HG02938 (cell line): ENCODE measurements around the gene LSR.

ENCODE experiments used
- ATAC-seq: cut with Tn5 transposase; IDR thresholded peaks from one replicate; pipeline ENCODE4 v1.9.1; 2021; ENCODE audit warnings: mild to moderate bottlenecking, moderate library complexity; ENCODE audit not compliant: unreplicated experiment

LSR gene

GRCh38 chr19:35265900-35266519, 17.2 kb downstream of the LSR start:
- no peak for ATAC-seq

- no peak for ATAC-seq
Measured at GRCh38 chr19:35266520-35267352, 17.9 kb downstream of the LSR start.

DNA sequence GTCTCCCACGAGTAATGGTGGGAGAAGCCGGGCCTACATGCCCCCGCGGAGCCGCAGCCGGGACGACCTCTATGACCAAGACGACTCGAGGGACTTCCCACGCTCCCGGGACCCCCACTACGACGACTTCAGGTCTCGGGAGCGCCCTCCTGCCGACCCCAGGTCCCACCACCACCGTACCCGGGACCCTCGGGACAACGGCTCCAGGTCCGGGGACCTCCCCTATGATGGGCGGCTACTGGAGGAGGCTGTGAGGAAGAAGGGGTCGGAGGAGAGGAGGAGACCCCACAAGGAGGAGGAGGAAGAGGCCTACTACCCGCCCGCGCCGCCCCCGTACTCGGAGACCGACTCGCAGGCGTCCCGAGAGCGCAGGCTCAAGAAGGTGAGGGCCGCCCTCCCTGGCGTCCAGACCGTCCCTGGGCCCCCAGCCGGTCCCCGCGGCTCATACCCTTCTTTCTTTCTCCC, 18.6 kb downstream of the LSR start:
- no peak for ATAC-seq

DNA sequence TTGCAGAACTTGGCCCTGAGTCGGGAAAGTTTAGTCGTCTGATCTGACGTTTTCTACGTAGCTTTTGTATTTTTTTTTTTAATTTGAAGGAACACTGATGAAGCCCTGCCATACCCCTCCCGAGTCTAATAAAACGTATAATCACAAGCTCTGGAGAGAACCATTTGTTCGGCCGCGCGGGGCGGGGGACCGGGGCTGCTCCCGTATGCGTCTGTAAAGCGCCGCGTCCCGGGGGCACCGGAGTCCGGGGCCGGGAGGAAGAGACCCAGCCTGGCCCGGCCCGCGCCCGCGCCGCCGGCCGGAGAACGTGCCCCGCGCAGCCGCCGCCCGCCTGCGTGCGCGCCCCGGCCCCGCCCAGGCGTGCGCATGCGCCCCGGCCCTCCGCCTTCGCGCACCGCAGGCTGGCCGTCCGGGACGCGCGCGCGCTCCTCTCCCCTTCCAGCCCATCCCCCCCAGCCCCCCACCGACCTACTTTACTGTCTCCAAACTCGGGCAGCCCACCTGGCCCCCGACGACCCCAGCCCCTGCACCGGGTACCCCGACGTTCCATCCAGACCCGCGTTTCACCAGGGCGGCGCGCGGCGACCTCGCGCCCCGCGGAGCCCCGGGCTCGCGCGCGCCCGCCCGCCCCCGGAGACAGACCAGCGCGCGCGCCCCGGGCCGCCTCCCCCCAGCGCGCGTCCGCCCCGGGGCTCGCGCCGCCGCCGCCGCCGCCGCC, 19.2 kb downstream of the LSR start:
- peak; percentile 8 for ATAC-seq

- peak; percentile 26 for ATAC-seq
Measured at GRCh38 chr19:35268536-35269437, 20.0 kb downstream of the LSR start, which contains the start of gene USF2. Gene USF2 (plus strand): TSS chr19:35268962. CDS start chr19:35269102, 140 bp downstream.

- peak; percentile 53 for ATAC-seq
Measured at GRCh38 chr19:35269438-35270117, 20.8 kb downstream of the LSR start.

- no peak for ATAC-seq
Measured at GRCh38 chr19:35270381-35270811, 21.6 kb downstream of the LSR start.

DNA sequence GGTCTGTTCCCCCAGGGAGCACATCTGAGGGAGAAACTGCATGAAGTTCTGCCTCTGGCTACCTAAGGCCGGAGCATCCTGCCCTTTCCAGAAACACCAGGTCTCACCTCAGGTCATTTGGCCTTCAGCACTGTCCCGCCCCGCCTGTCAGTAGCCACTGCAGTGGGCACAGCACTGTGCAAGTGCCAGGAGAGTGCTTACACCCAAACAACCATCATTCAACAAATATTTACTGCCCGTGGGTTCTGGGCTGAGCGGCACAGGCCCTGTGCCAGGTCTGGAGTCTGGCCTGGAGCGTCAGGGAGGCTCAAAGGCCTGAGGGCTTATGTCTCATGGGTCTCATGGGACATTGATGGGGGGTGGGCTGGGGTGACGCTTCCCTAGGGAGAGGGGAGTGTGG, 22.7 kb downstream of the LSR start:
- no peak for ATAC-seq

GRCh38 chr19:35272122-35272719, 23.4 kb downstream of the LSR start:
- no peak for ATAC-seq

- ATAC-seq: no peak
Measured at GRCh38 chr19:35272954-35273649, 24.3 kb downstream of the LSR start.

GRCh38 chr19:35273686-35274259, 25.0 kb downstream of the LSR start:
- ATAC-seq: no peak

GRCh38 chr19:35274323-35274722, 25.5 kb downstream of the LSR start:
- ATAC-seq: no peak

DNA sequence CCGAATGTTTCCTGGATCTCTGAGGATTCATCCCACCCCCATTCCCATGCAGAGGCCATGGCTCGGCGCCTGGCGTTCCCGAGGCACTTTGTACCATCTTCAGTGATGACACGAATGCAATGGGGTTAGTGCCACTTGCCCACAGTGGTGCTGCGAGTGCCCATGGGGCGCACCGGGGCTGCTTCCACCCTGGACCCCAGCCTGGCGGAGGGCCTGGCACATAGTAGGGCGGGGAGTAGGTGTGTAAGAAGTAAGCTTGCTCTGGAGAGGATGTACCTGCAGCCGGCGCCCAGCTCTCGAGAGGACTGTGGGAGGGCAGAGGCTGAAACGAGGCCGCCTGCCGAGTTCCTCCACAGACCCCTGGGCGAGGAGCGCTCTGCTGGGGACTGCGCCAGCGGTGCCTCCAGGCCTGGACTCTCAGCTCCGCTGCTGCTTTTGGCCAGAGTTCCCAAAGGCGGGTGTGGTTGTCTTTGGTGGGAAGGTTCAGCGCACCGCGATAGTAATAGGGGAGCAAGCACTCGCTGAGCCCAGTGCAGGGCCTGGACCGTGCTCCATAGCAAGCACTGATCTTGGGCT, 28.0 kb downstream of the LSR start:
- no peak for ATAC-seq

DNA sequence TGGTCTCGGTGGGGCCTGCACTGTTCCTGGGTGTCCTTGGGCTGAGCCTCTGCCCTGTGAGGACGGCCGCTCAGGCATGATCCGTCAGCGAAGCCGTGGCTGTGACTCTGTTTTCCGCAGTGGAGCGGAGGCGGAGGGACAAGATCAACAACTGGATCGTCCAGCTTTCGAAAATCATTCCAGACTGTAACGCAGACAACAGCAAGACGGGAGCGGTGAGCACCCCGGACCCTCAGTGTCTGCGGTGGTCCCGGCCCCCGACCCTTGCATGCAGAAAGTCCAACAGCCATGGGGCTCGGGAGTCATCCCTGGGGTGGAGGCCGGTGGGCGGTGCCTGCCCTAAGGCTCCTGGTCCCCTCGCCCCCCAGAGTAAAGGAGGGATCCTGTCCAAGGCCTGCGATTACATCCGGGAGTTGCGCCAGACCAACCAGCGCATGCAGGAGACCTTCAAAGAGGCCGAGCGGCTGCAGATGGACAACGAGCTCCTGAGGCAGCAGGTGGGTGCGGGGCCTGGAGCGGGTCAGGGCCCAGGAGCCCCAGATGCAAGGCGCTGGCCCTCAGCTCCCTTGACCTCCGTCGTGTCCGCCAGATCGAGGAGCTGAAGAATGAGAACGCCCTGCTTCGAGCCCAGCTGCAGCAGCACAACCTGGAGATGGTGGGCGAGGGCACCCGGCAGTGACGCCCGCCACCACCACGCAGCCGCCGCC, 29.9 kb downstream of the LSR start:
- no peak for ATAC-seq

- no peak for ATAC-seq
Measured at GRCh38 chr19:35279374-35279773, 30.6 kb downstream of the LSR start.

- ATAC-seq: no peak
Measured at GRCh38 chr19:35279985-35280821, 31.4 kb downstream of the LSR start.

DNA sequence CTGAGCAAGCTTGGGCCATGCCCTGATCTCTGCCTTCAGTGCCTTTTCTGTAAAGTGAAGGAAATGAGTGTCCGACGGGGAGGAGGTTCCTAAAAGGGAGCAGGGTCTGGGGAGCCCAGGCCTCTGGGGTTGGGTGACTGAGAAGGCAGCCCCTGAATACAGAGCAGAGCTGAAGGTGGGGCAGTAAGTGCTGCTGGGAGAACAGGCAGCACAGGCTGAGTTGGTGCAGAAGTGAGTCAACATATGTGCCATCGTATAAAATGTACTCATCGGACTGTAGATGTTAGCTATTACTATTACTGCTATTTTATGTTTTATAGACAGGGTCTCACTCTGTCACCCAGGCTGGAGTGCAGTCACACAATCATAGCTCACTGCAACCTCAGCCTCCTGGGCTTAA, 32.5 kb downstream of the LSR start:
- no peak for ATAC-seq
